HG02870 (cell line): ENCODE results near the gene DDX41.
"Not testable (repeated sequence)": the region's sequence is repeated elsewhere in the genome, so short reads cannot be mapped to it uniquely, and the experiment has no call there.

Experiments used
- ATAC-seq: cut with Tn5 transposase; IDR thresholded peaks from one replicate; pipeline ENCODE4 v1.9.1; 2021; ENCODE audit warnings: mild to moderate bottlenecking, moderate library complexity; ENCODE audit not compliant: unreplicated experiment

DDX41 gene

DNA sequence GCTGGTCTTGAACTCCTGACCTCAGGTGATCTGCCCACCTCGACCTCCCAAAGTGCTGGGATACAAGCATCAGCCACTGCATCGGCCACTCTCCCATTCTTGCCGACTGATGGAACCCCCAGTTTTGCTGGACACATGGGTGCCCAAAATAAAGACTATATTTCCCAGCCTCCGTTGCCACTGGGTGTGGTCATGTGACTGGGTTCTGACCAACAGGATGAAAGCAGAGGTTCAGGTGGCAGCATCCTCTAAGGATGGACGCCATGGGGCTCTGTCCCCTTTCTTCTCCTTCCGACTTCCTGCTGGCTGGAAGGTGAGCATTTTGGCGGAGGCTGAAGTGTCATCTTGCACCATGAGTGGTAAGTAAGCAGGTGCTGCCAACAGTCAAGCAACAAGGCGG lies 29.6 kb downstream of the DDX41 start:
- ATAC-seq, result no peak

GRCh38 chr5:177486256-177486655 lies 30.5 kb downstream of the DDX41 start:
- ATAC-seq, result no peak

DNA sequence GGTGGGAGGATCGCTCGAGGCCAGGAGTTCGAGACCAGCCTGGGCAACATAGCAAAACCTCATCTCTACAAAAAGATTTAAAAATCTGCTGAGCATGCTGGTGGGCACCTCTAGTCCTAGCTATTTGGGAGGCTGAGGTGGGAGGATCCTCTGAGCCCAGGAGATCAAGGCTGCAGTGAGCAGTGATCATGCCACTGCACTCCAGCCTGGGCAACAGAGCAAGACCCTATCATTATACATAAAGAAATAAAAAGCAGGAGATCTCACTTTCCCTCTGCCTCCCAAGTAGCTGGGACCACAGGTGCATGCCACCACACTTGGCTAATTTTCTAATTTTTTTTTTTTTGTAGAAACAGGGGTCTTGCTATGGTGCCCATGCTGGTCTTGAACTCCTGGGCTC lies 31.0 kb downstream of the DDX41 start:
- ATAC-seq, result not testable (repeated sequence)

DNA sequence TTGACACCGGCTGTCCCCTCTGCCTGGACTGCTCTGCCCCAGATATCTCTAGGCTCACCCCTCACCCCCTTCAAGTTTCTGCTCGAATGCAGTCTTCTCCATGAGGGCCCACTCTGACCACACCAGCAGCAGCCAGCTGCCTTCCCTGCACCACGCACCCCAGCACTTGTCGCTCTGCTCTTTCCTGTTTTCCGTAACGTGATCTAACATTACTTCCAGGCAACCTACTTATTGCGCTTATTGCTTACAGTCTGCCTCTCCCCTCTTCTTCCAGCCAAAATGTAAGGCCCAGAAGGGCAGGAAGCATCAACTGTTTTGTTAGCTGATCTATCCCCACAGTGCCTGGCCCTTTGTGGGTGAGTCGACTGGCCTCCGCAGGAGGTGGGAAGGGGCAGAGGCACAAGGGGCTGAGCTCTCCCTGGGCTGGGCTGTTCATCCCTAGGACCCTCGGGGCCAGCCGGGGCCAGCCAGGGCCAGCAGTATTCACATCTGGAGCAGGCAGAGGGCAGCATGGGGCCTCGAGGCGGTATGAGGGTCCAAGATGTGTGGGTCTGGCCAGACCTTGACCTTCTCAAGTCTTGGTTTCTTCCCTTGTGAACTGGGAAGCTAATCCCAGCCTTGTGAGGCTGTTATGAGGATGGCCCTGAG lies 31.7 kb downstream of the DDX41 start:
- ATAC-seq, result no peak

DNA sequence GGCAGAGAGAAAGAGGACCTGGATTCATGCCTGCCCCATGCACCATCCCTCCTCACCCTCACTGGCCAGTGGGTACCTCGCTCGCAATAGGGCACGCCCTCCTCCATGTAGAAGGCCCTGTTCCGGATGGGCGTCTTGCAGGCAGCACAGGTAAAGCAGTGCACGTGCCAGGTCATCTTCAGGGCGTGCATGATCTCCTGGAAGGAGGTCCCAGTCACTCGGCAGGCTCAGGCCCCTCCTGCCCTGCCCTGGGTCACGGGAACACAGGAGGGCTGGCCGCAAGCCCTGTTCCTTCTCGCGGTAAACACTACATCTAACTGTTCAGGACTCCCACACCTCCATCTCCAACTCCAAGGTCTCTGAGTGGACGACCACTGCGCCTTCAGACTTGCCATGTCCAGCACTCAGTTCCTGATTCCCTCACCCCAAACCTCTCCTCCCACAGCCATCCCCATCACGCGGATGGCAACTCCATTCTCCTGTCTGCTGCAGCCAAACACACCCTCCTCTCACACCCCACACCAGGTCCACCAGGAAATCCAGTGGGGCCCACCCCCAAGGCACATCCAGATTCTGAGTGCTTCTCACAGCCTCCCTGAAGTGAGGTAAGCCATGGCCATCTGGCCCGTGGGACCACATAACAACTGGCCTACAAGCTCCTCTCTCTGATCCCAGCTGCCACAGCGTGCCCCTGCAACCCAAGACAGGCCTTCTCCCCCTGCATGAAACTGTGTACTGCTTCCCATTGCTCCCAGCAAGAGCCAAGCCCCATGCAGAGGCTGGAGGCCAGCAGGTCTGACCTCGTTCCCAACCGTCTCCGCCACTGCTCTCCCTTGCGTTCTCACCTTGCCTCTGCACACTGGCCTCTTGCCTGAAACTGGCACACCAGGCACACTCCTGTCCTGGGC lies 32.5 kb downstream of the DDX41 start:
- no peak for ATAC-seq

DNA sequence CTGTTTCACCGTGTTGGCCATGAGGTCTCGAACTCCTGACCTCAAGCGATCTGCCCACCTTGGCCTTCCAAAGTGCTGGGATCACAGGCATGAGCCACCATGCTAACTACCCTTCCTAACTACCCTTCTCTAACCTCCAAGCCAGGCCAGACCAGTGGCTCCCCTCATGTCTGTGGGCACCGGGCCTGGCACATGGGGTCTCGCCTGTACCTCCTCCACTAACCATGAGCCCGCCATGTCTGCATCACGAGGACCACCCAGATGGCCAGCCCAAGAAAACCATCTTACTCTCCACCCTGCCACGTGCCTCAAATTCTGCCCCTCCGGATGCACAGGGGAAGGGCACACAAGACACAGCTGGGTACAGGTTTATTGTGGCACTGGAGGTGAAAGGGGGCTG lies 33.7 kb downstream of the DDX41 start:
- ATAC-seq, result no peak

GRCh38 chr5:177482359-177482795 lies 34.4 kb downstream of the DDX41 start:
- ATAC-seq, result no peak

DNA sequence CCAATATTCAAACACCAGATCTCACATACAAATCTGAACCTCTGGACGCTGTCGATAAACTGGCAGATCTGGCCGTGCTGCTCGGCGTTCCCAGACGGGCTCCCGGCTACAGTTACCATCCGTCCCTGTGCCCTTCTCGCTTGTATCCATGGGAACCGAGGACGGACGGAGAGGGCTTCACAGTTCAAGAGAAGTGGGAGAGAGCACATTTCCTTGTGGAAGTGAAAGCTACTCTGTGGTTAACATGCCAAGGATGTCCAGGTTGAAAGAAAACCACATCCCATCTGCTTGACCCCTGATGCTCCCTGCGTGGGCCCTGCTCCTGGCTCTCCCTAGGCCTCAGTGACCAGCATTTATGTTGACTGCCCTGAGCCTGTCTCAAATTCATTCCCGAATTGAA lies 37.0 kb downstream of the DDX41 start:
- no peak for ATAC-seq

DNA sequence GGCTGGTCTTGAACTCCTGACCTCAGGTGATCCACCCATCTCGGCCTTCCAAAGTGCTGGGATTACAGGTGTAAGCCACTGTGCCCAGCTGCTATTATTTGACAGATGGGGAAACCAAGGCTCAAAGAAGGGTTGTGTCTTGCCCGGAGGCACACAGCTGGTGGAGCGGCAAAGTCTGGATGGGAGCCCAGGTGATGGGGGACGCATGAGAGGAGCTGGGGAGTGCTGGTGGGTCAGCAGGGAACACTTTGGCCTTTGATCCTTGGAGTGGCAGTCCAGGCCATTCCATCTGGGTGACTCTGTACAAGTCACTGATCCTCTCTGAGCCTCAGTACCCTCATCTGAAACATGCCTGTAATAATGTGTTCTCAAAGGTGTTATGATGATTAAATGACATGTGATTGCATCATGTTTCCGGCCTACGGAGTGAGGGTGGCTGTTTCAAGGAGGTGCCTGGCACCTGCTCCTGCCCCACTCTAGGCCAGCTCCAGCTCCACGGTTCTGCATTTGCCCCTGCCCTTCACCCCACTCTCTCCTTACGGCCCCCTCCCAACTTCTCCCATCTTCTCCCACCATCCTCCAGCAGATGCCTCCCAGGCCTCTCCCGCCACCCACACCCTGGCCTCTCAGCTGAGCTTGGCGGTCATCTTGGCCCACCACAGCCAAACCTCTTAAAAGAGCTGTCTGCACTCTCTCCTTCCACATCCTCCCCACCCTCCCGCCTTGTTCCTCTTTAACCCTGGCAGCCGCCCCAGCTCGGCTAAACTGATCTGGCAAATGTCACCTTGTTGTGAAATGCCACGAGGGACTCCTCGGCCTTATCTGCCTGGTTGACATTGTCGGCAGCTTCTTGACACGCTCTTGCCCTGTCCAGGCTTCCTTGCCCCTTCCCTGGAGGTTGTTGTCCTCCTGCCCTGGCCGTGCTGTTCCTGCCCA lies 37.8 kb downstream of the DDX41 start:
- no peak for ATAC-seq

- no peak for ATAC-seq
Observed at GRCh38 chr5:177477701-177478477, 38.9 kb downstream of the DDX41 start.

- ATAC-seq, result no peak
Observed at GRCh38 chr5:177476531-177477233, 40.1 kb downstream of the DDX41 start.

DNA sequence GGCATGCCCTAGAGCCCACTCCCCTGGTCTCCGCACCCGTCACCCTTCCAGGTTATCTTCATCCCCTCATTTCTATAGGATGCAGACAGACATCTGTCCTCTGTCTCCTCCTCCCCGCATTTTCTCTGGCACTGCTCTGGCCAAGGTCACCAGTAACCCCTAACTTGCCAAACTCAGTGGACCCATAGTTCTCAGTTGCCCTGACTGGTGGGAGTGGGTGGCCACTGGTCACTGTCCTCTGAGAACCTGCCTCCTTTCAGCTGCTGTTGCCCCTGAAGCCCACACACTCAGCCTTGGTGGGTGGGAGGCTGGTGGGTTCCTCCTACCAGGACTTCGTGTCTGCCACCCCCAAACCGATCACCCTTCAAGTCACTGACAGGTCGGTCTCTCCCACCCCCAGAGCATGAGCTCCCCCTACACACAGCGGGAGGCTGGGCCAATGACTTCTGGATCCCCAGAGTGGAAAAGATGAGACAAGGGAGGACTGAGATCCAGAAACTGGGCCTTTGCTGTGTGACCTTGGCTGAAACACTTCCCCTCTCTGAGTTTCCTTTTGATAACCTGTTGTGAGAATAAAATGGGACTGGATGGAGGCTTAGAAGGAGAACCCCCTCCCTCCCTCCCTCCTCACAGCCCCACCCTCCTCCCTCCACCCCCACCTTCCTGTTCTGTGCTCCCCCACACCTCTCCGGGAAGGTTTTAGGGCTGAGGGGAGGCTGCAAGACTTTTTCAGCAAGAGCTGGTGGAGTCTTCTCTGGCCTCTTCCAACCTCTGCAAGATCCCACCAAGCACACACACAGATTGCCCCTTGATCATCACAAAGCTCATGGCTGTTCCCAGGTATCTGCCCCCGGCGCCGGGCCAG lies 41.0 kb downstream of the DDX41 start:
- no peak for ATAC-seq

DNA sequence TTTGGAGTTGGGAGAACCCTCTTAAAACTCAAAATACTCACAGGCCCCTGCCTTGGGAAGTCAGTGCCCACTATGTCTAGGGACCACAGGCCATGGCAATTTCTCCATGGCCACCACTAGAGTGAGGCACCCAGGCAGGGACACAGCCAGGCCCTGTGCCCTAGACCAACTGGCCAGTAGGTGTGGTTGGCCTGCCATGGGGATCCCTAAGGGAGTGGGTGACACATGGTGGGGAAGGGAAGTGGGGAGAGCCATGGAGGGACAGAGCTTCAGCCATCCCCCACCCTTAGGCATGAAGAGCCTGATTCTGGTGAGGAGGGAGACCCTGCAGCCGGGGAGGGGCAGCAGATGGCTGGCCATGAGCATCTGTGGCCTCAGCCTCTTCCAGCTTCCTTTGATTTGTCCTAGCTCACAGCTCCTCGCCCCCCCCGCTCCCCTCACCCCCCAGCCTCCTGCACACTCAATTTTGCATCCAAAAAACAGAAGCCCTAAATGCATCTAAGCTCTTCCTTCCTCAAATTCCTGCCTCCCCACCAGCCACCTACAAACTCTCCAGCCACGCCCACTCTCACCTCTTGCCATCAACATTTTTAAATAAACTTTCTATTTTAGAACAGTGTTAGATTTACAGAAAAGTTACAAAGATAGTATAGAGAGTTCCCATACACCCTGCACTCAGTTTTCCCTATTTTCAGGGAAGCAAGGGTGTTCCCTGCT lies 41.8 kb downstream of the DDX41 start:
- no peak for ATAC-seq

- no peak for ATAC-seq
Observed at GRCh38 chr5:177474002-177474476, 42.7 kb downstream of the DDX41 start.

- ATAC-seq, result no peak
Observed at GRCh38 chr5:177473443-177474001, 43.2 kb downstream of the DDX41 start, which contains the start of gene DBN1. TSS of gene DBN1 (minus strand) at chr5:177473634. CDS start at chr5:177473521, 113 bp downstream.

- peak; percentile 49 for ATAC-seq
Observed at GRCh38 chr5:177472460-177473442, 44.0 kb downstream of the DDX41 start.
